Neural cell (in vitro differentiated cells): ENCODE data around the gene WDR77. TPM values are rescaled to one million over a fixed set of nuclear protein-coding genes. Genes with fewer than 3 reads are reported as not detected.

Experiments
- H2AFZ ChIP-seq: fragments of 200-600, 300-800 bp; sonication (generic), shearing (Covaris generic); 2 replicates; pipeline ENCODE4 v1.6.0; 2014; ENCODE audit warnings: low read depth, mild to moderate bottlenecking, antibody characterized with exemption, low read length, moderate library complexity
- H3F3A ChIP-seq: fragments of 200-600 bp; shearing (Covaris generic); 2 replicates; pipeline ENCODE4 v1.6.1; 2016; ENCODE audit warnings: mild to moderate bottlenecking, moderate library complexity, mixed read lengths, antibody characterized with exemption, low read length; ENCODE audit not compliant: insufficient read depth, poor library complexity, severe bottlenecking
- H3K27ac ChIP-seq: fragments of 200-600, 300-800 bp; sonication (generic), shearing (Covaris generic); 2 replicates; pipeline ENCODE4 v1.5.1; 2014; ENCODE audit warnings: mild to moderate bottlenecking, low read length, moderate library complexity
- H3K27me3 ChIP-seq: fragments of 300-800, 200-600 bp; sonication (generic), shearing (Covaris generic); 2 replicates; pipeline ENCODE4 v1.6.0; 2014; ENCODE audit warnings: mild to moderate bottlenecking, low read depth, low read length, moderate library complexity; ENCODE audit not compliant: insufficient read depth
- H3K36me3 ChIP-seq: fragments of 300-800, 200-600 bp; sonication (generic), shearing (Covaris generic); 2 replicates; pipeline ENCODE4 v1.5.1; 2014; ENCODE audit warnings: mild to moderate bottlenecking, antibody characterized with exemption, low read length, moderate library complexity; ENCODE audit not compliant: insufficient read depth
- H3K4me2 ChIP-seq: fragments of 300-800, 200-600 bp; sonication (generic), shearing (Covaris generic); 2 replicates; pipeline ENCODE4 v1.6.0; 2014; ENCODE audit warnings: mild to moderate bottlenecking, low read length
- H3K4me3 ChIP-seq: fragments of 300-800, 200-600 bp; sonication (generic), shearing (Covaris generic); 2 replicates; pipeline ENCODE4 v1.5.1; 2014; ENCODE audit warnings: mild to moderate bottlenecking, low read length, moderate library complexity
- H3K79me2 ChIP-seq: fragments of 200-600 bp; shearing (Covaris generic); replicated peaks from 2 replicates; pipeline ENCODE4 v1.6.0; 2014; ENCODE audit warnings: mild to moderate bottlenecking, low read length, moderate library complexity; ENCODE audit not compliant: insufficient read depth
- H3K9ac ChIP-seq: fragments of 300-800, 200-600 bp; sonication (generic), shearing (Covaris generic); 2 replicates; pipeline ENCODE4 v1.6.1; 2016; ENCODE audit warnings: mild to moderate bottlenecking, low read length, mixed read lengths
- H3K9me2 ChIP-seq: fragments of 200-600 bp; shearing (Covaris generic); 2 replicates; pipeline ENCODE4 v1.6.1; 2016; ENCODE audit warnings: mild to moderate bottlenecking, low read length, mixed read lengths; ENCODE audit not compliant: insufficient read depth
- H3K9me3 ChIP-seq: fragments of 200-600, 300-800 bp; sonication (generic), shearing (Covaris generic); 2 replicates; pipeline ENCODE4 v1.6.1; 2016; ENCODE audit warnings: mild to moderate bottlenecking, mixed run types, low read length, moderate library complexity, mixed read lengths
- H4K20me1 ChIP-seq: fragments of 200-600 bp; shearing (Covaris generic); 2 replicates; pipeline ENCODE4 v1.6.1; 2016; ENCODE audit warnings: mild to moderate bottlenecking, mixed run types; ENCODE audit not compliant: insufficient read depth
- CTCF ChIP-seq: fragments of 450-650 bp; IDR thresholded peaks from 2 replicates; pipeline ENCODE4 v1.5.1; 2014; ENCODE audit warnings: antibody characterized with exemption, mild to moderate bottlenecking, moderate library complexity; ENCODE audit not compliant: poor library complexity, severe bottlenecking
- EP300 ChIP-seq: fragments of 450-650 bp; conservative IDR thresholded peaks from 2 replicates; pipeline ENCODE4 v1.6.1; 2014; ENCODE audit warnings: antibody characterized with exemption, mild to moderate bottlenecking, moderate library complexity; ENCODE audit not compliant: poor library complexity, severe bottlenecking
- EZH2 ChIP-seq: fragments of 200-600, 300-800 bp; shearing (Covaris generic), sonication (generic); IDR thresholded peaks from 2 replicates; pipeline ENCODE4 v1.6.1; 2014; ENCODE audit warnings: antibody characterized with exemption, low read length, borderline replicate concordance, mild to moderate bottlenecking; ENCODE audit not compliant: insufficient read depth, poor library complexity, severe bottlenecking
- MXI1 ChIP-seq: fragments of 450-650 bp; conservative IDR thresholded peaks from 2 replicates; pipeline ENCODE4 v1.6.1; 2014; ENCODE audit warnings: antibody characterized with exemption, mild to moderate bottlenecking; ENCODE audit not compliant: poor library complexity, severe bottlenecking
- POLR2AphosphoS5 ChIP-seq: IDR thresholded peaks from 2 replicates; pipeline ENCODE4 v1.6.1; 2012
- RAD21 ChIP-seq: fragments of 450-650 bp; conservative IDR thresholded peaks from 2 replicates; pipeline ENCODE4 v1.6.1; 2014; ENCODE audit warnings: antibody characterized with exemption, mild to moderate bottlenecking, moderate library complexity
- REST ChIP-seq: IDR thresholded peaks from 2 replicates; pipeline ENCODE4 v1.6.1; 2012; ENCODE audit warnings: borderline replicate concordance
- SMC3 ChIP-seq: fragments of 450-650 bp; conservative IDR thresholded peaks from 2 replicates; pipeline ENCODE4 v1.6.1; 2014; ENCODE audit warnings: antibody characterized with exemption, mild to moderate bottlenecking, moderate library complexity; ENCODE audit not compliant: poor library complexity
- TAF1 ChIP-seq: IDR thresholded peaks from 2 replicates; pipeline ENCODE4 v1.6.1; 2012; ENCODE audit warnings: low read depth
- polyA plus RNA-seq: library from polyadenylated mRNA; depleted of rRNA; stranded (reverse); fragments of >200 nt; gene quantifications from 2 replicates; pipeline ENCODE4 v1.2.3, GENCODE V29; 2014

Gene WDR77
- polyA plus RNA-seq, 1 donor from 2014 or later: 63.6 TPM

- no peak overlapping the region for H3K9ac ChIP-seq
- H2AFZ ChIP-seq: no peak overlapping the region
- H3K4me3 ChIP-seq: no peak overlapping the region
- H3K4me2 ChIP-seq: no peak overlapping the region
- no peaks in the 10 kb centered on the region for H3F3A ChIP-seq
- H3K27ac ChIP-seq: no peak overlapping the region
- no peaks in the 10 kb centered on the region for H3K9me3 ChIP-seq
- no peak for TF ChIP-seq EP300
- TF ChIP-seq CTCF: no peak
- TF ChIP-seq REST: no peak
- TF ChIP-seq TAF1: no peak
- TF ChIP-seq RAD21: no peak
- TF ChIP-seq SMC3: no peak
- TF ChIP-seq POLR2AphosphoS5: no peak
- no peak for TF ChIP-seq MXI1
- no peak for TF ChIP-seq EZH2
- H3K27me3 ChIP-seq: no peaks in the 10 kb centered on the region
- no peaks in the 10 kb centered on the region for H3K79me2 ChIP-seq
- no peaks in the 10 kb centered on the region for H4K20me1 ChIP-seq
- no peaks in the 10 kb centered on the region for H3K36me3 ChIP-seq
- H3K9me2 ChIP-seq: no peaks in the 10 kb centered on the region
These were observed 21.5 kb upstream of the WDR77 start for GRCh38 chr1:111470596-111470995.

- H4K20me1 ChIP-seq: no peaks in the 10 kb centered on the region
- no peak overlapping the region for H2AFZ ChIP-seq
- no peaks in the 10 kb centered on the region for H3K79me2 ChIP-seq
- no peak overlapping the region for H3K9ac ChIP-seq
- H3K36me3 ChIP-seq: no peaks in the 10 kb centered on the region
- no peak for TF ChIP-seq EP300
- no peak for TF ChIP-seq TAF1
- H3F3A ChIP-seq: no peaks in the 10 kb centered on the region
- H3K9me3 ChIP-seq: no peaks in the 10 kb centered on the region
- H3K27ac ChIP-seq: no peak overlapping the region
- no peaks in the 10 kb centered on the region for H3K9me2 ChIP-seq
- H3K27me3 ChIP-seq: no peaks in the 10 kb centered on the region
- H3K4me2 ChIP-seq: no peak overlapping the region
- H3K4me3 ChIP-seq: no peak overlapping the region
These were observed 20.5 kb upstream of the WDR77 start for GRCh38 chr1:111469539-111469938.

GRCh38 chr1:111468717-111469100, 19.7 kb upstream of the WDR77 start:
- Histone ChIP-seq H2AFZ (no peak overlapping the region), H3K9ac (no peak overlapping the region), H4K20me1 (no peaks in the 10 kb centered on the region), H3K4me3 (no peak overlapping the region), H3K4me2 (no peak overlapping the region), H3K9me2 (no peaks in the 10 kb centered on the region), H3K9me3 (no peaks in the 10 kb centered on the region), H3F3A (no peaks in the 10 kb centered on the region), H3K27ac (no peak overlapping the region), H3K36me3 (no peaks in the 10 kb centered on the region), H3K79me2 (no peaks in the 10 kb centered on the region), H3K27me3 (no peaks in the 10 kb centered on the region)
- TF ChIP-seq POLR2AphosphoS5 (no peak), TAF1 (no peak), RAD21 (no peak), SMC3 (no peak), MXI1 (no peak), CTCF (no peak), EZH2 (no peak), EP300 (no peak), REST (no peak)
